ENCODE data around the gene BAIAP2L1. TPM values are rescaled to one million over a fixed set of nuclear protein-coding genes. Genes with fewer than 3 reads are reported as not detected.
"Not testable (repeated sequence)": the region's sequence is repeated elsewhere in the genome, so short reads cannot be mapped to it uniquely, and the experiment has no call there.

The BAIAP2L1 gene
- total RNA-seq, 1 donor from 2014 or later, result 12.9 TPM

DNA sequence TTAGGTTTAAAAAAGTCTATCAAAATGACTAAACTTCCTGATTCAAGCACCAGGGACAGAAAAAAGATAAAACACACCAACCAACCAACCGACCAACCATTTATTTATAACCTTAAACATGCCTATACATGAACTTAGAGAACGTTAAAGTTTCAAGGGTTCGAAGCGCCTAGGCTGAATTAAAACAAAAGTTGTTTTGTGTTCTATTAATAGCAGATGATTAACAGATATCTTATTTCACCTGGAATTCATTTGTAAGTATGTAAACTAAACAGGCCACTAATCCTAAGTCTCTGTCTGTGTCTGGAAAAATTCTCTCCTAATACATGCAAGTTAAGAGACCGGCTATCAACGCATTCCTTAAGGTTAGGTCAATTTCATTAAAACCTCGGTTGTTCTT lies 1.4 kb downstream of the BAIAP2L1 start:
- DNase-seq (ENCODE audit: low spot score) (no peak), ATAC-seq (no peak)

DNA sequence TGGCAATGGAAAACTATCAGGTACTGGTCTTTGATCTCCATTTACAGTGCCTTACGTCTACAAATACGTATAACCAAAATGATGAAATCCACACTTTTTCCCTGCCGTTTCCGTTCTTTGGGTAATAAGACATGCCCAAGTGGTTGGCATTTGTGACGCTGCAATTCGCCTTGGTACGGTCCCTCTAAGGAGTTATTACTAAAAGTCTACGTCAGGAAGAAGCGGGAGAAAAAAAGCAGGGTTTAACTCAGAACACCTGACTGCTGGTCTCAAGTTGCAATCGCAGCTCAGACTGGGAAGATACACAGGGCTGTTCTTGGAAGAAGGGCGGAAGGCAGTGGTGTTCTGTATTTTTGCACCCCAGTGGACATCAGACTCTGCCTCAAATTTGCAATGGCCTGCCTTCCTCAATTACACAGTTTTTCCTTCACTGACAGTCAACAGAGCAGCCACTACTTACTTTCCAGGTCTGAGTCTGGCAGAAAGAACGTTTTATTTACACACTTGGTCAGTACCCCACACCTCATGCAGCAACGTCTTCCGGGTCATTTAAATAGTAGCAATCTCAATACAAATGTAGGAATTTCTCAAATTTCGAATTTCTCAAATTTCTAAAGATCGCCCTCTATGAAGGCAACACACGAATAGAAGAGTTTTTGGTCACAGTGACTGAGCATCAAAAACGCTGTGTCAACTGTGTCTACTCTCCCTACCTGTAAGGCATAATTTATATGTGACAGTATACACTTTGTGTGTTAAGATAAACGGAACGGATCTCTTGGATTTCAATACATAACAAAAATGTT lies 2.1 kb downstream of the BAIAP2L1 start:
- no peak for ATAC-seq

DNA sequence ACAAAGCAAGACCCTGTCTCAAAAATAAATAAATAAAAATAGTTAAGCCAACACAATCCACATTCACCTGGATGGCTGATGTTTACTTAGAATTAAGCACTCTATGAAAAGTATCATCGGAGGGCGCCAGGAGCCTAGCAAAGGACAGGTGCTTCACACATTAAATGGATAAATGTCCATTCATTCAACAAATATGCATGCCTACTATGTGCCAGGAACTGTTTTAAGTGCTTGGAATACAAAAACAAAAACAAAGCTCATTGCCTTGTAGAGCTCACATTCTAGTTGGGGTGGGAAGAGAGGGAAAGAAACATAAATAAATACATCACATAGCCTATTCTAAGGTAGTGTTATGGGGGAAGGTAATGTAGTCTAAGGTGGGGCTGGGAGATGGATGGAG lies 4.1 kb downstream of the BAIAP2L1 start:
- no peak for DNase-seq (ENCODE audit: low spot score)
- no peak for ATAC-seq

More for the DNA sequence above, 2.1 kb downstream of the BAIAP2L1 start:
- DNase-seq (ENCODE audit: low spot score), result no peak

DNA sequence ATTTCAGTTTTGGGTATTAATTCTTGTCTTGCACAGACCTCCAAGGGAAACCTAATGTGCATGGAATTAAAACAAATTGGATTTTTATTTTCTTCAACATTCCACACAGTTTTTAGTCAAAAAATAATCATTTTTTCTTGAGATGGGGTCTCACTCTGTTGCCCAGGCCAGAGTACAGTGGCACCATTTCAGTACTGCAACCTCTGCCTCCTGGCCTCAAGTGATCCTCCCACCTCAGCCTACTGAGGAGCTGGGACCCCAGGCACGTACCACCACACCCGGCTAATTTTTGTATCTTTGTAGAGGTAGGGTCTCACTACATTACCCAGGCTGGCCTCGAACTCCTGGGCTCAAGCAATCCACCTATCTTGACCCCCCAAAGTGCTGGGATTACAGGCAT lies 4.9 kb downstream of the BAIAP2L1 start:
- DNase-seq (ENCODE audit: low spot score), result no peak
- ATAC-seq, result no peak

DNA sequence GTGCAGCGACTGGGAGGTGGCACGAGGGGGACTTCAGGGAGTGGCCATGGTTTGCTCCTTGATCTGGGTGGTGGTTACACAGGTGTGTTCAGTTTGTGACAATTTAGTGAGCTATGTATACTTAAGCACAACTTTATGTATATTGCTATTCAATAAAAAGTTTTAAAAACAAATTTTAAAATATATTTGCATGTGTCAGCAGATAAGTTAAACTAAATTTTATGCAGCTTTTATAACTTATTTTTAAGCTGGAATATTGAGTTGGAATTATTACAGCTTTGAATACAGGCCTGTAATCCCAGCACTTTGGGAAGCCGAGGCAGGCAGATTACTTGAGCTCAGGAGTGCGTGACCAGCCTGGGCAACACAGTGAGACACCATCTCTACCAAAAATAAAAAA lies 5.4 kb downstream of the BAIAP2L1 start:
- DNase-seq (ENCODE audit: low spot score) (no peak), ATAC-seq (no peak)

DNA sequence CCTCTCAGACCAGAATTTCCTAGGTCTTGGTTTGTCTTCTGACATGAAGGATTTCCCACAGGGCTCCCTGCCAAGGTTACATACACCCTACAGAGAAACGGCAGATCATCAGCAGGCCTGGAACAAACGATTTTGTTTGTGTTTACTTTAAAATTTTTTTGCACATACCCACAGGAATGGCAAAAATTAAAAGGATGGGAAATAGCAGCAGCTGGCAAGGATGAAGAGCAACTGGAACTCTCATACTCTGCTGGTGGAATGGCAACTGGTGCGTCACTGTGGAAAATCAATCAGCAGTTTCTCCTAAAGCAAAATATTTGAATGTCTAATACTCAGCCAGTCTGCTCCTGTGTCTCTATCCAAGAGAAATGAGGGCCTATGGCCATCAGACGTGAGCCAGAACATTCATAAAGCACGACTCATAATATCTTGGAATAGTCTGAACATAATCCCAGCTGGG lies 6.5 kb downstream of the BAIAP2L1 start:
- DNase-seq (ENCODE audit: low spot score) (no peak), ATAC-seq (no peak)

DNA sequence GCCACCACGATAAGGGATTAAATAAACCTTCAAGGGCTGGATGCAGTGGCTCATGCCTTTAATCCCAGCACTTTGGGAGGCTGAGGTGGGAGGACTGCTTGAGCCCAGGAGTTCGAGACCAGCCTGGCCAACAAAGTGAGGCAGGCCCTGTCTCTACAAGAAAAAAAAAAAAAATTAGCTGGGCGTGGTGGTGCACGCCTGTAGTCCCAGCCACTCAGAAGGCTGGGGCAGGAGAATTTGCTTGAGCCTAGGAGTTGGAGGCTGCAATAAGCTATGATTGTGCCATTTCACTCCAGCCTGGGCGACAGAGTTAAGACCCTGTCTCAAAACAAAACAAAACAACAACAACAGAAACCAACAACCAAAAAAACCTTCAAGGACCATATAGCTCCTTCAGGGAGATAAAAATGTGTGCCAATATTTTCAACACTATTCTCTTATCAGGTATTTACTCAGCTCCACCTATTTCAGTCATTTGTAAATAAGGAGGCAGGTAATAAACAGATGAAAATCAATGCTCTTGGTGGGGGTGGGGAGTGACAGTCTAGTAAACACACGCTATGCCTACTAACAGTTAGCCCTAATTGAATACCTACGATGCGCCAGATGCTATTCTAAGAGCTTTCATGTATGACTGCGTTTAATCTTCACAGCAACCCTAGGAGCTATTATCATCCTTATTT lies 13.2 kb downstream of the BAIAP2L1 start:
- ATAC-seq (peak; percentile 55), DNase-seq (ENCODE audit: low spot score) (no peak)

DNA sequence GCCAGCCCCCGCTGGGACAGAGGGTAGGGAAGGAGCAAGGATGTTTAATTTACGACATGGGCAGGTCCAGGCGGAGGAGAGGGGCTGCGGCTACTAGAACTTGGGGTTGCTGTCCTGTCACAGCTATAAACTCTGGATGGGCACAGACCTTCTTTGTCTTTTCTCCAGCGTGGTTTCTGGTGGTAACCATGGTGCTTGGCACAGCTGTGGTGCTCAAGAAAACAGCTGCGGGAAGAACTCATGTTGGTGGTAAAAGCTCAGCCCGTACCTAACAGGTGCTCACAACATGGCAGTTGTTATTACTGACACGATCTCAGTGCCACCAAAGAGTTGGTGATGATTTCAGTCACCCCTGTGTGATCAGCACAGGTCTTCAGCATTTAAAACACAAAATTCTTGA lies 13.8 kb downstream of the BAIAP2L1 start:
- no peak for DNase-seq (ENCODE audit: low spot score)

DNA sequence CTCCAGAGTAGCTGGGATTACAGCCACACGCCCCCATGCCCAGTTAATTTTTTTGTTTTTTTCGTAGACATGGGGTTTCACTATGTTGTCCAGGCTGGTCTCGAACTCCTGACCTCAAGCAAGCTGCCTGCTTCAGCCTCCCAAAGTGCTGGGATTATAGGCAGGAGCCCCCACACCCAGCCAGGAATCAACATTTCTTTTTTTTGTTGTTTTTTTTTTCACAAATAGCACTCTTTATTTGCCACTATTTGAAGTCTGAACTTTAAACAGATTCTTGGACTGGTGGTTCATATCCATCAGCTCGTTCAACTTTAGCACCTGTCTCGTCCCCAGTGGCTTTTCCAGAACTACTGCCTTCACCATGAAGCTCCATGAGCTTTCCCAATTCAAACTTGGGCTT lies 15.4 kb downstream of the BAIAP2L1 start:
- ATAC-seq; DNase-seq (ENCODE audit: low spot score): not testable (repeated sequence)

More for the DNA sequence above, 13.8 kb downstream of the BAIAP2L1 start:
- ATAC-seq, result no peak

DNA sequence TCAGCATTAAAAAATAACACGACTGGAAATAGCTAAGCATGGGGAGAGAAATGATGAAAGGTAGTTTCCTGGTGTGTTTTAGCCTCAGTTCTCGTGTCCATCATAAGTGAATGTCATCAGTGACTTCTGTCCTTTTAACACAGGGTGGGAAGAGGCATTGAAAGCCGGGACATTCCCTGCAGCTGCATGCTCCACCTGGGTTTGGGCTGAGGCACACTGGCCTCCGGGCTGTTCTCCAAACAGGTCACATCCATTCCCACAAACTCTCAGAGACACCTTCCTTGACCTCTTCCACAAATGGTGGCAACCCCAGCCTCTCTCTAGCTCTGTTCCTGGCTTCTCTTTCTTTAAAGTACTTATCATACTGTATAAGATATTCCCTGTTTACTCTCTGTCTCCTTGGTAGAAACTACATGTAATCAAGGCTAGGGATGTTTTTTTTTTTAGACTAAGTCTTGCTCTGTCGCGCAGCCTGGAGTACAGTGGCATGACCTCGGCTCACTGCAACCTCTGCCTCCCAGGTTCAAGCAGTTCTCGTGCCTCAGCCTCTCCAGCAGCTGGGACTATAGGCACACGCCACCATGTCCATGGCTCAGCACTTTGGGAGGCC lies 22.6 kb downstream of the BAIAP2L1 start:
- ATAC-seq, result peak; percentile 68
- DNase-seq (ENCODE audit: low spot score), result no peak

DNA sequence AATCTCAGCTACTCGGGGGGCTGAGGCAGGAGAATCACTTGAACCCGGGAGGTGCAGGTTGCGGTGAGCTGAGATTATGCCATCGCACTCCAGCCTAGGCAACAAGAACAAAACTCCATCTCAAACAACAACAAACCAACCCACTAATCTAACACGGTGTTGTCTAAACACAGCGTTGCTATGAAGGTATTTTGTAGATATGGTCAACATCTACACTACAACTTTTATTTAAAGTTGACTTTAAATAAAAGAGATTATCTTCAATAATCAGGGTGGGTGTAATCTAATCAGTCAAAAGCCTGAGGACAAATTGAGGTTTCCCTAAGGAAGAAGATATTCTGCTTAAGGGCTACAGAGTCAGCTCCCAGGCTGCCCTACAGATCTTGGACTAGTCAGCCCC lies 24.2 kb downstream of the BAIAP2L1 start:
- no peak for ATAC-seq

DNA sequence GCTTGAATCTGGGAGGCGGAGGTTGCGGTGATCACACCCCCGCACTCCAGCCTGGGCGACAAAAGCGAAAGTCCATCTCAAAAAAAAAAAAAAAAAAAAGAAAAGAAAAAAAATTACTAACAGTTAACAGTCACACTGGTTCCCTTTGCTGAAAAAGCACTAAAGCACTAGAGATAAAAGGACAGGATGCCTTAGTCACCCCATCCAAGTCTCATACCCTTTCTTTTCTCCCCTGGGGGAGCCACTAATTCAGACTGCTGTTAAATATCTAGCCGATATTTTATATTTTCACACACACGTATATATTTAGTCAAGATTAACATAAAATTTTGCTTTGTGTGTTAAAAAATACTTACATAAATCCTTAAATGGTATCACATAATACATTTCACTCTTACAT lies 25.2 kb downstream of the BAIAP2L1 start:
- no peak for ATAC-seq
- DNase-seq (ENCODE audit: low spot score), result no peak

More for the DNA sequence above, 24.2 kb downstream of the BAIAP2L1 start:
- DNase-seq (ENCODE audit: low spot score), result no peak

DNA sequence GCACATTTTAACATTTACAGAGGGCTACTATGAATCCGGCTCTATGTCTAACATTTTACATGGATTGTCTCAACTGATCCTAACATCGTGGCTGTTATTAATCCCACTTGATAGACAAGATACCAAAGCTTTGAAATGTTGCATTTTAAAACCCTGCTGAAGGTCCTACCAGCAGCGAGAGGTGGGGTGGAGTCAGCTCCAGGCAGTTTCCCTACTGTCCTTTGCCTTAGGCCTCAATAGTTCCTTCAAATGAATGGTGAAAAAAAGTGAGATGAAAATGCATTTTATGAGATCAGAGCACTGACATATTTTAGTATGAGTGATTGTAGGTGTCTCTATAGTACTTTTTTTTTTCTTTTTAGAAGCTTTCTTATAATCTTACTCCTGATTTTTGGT lies 26.6 kb downstream of the BAIAP2L1 start:
- no peak for DNase-seq (ENCODE audit: low spot score)
- ATAC-seq, result no peak

DNA sequence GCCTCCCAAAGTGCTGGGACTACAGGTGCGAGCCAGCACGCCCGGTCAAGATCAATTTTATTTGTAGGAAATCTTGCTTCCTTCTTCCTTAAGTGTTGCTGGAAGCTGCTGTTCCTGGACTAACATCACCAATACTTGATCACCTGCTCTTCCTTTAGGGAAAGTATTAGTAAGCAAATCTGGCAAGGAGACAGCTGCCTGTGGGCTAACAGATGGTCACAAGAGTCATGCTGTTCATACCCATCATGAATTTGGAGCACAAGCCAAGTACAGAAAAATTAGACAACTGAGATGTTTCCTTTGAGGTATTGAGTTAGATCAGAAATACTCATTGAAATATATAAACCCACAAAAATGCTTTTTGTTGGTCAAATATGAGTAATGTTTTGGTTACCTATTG lies 27.9 kb downstream of the BAIAP2L1 start:
- ATAC-seq, result no peak
- DNase-seq (ENCODE audit: low spot score), result no peak

DNA sequence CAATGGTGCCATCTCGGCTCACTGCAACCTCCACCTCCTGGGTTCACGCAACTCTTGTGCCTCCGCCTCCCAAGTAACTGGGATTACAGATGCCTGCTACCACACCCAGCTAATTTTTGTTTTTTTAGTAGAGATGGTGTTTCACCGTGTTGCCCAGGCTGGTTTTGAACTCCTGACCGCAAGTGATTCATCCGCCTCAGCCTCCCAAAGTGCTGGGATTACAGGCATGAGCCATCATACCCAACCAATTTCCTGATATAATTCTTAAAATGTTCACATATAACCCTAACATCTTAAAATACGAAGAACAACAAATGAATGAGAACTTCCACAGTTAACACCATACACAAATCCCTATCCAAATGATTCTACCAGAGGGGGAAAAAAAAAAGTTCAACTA lies 31.2 kb downstream of the BAIAP2L1 start:
- ATAC-seq, result no peak

DNA sequence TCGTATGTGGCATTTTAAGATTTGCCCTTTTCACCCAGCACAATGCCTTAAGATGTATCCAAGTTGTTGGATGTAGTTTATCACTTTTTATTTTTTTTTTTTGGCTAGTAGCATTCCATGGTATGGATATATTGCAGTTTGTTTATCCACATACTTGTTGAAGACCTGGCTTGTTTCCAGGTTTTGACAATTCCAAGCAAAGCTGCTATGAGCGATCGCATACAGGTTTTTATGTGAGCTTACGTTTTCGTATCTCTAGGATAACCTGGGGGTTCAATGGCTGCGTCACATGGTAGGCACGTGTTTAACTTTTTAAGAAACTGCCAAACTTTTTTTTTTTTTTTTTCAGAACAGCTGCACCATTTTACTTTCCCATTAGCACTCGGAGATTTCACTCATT lies 32.2 kb downstream of the BAIAP2L1 start:
- ATAC-seq, result no peak
- DNase-seq (ENCODE audit: low spot score), result no peak

More for the DNA sequence above, 31.2 kb downstream of the BAIAP2L1 start:
- DNase-seq (ENCODE audit: low spot score), result no peak

DNA sequence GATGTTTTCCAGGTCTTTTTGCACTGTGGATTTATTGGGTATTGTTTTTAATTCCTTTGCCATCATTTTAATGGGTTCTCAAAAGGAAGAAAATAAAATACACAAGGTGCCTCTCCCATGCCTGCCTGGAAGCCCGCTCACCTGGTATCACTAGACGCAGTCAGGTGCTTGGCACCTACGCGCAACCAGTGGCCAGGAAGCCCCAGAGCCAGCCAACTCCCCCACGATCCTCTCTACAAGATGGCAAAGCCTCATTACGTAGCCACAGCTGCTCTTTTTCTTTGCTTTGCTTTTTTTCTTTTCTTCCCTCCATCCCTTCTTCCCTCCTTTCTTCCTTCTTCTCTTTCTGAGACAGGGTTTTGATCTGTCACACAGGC lies 34.3 kb downstream of the BAIAP2L1 start:
- DNase-seq (ENCODE audit: low spot score) (no peak), ATAC-seq (no peak)

DNA sequence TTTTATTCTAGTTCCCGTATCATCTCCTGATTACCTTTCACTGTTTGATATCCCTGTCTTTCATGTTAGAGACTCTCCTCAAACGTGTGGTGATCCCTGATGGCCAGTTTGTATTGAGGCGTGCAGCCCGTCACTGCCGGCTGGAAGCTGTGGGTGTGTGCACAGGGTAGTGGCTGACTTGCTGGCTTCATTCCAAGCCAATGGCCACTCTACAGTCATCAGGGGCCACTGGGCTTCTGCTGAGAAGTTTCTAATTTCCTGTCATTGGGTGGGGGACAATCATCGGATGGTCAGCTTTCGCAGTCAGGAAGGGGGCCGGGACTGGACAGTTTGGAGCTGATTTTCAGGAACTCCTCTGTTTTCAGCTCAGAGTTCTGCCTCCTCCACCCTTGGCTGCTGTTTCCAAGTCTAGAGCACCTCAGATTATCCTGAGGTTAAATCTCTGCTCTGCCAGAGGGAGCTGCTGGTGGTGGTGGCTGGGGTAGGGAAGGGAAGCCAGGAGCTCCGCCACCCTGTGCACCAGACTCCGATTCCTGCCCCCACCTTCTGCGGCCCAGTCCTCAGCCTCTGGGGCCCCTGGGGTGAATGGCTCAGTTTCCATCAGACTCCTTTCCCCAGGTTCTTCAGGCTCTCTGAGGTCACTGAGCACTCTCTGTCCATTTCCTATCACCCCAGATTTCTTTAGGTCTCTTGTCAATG lies 34.9 kb downstream of the BAIAP2L1 start:
- ATAC-seq, result peak; percentile 48
- DNase-seq (ENCODE audit: low spot score), result no peak

DNA sequence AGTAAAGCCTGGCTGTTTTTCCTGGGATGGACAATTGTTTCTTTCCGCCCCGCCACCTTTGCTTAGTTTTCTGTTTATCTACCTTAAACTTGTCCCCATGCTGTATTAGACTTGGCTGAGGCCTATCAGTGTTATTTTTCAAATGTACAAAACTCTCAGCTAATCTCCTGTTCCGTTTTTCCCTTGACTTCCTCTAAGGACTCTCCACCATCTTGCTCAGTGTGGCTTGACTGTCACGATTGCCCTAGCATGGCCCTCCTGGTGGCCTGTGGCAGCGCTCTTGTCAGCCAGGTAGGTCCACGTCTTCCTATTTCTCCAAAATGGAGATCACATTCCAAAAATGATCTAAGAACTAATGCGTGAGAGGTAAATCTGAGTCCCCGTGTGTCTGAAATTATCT lies 36.7 kb downstream of the BAIAP2L1 start:
- ATAC-seq, result no peak
- DNase-seq (ENCODE audit: low spot score), result no peak

DNA sequence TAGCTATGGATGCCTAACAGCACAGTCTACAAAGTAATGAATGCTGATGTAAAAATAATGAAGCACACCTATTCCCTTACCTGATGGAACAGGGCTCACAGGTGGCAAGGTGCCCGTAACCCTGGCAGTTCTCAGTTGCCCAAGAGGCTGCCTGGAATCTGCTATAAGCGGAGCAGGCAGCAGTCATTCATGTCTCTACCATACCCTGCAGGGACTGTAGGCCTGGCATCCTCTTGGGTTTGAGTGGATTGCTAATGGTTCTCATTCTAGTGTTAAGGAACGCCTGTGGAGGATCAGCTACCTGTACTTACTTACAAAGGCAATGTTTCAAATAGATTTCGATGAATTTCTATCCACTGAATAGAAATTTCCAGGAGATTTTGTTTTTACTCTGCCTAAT lies 38.4 kb downstream of the BAIAP2L1 start:
- no peak for DNase-seq (ENCODE audit: low spot score)
- no peak for ATAC-seq
